ENCODE measurements around the gene FAM3C. TPM values are rescaled to one million over a fixed set of nuclear protein-coding genes. Genes with fewer than 3 reads are reported as not detected.

The FAM3C gene
- total RNA-seq, 1 experiment from 2014 or later: 26.1 TPM

GRCh38 chr7:121393005-121393366, 3.1 kb downstream of the FAM3C start:
- Histone ChIP-seq H3K27me3 (ENCODE audit: low read length) (no peaks in the 10 kb centered on the region), H4K20me1 (ENCODE audit: insufficient read depth, low read depth, low read length) (peaks cover 7% of the 10 kb centered on the region; the same call in 1 of the 2 replicates), H3K79me2 (ENCODE audit: low read length) (peaks cover 54% of the 10 kb centered on the region), H3K9me2 (replicated peaks; ENCODE audit: insufficient read depth, low read length) (no peaks in the 10 kb centered on the region), H3K27ac (ENCODE audit: low read length) (no peak overlapping the region), H3K4me3 (ENCODE audit: low read length) (no peak overlapping the region), H2AFZ (ENCODE audit: low read length) (no peak overlapping the region), H3K9ac (ENCODE audit: low read length) (no peak overlapping the region), H3K9me3 (ENCODE audit: low read length) (no peaks in the 10 kb centered on the region), H3K4me1 (ENCODE audit: low read length) (peaks cover 32% of the 10 kb centered on the region), H3K36me3 (ENCODE audit: insufficient read depth, low read length) (no peaks in the 10 kb centered on the region; the same call in 1 of the 2 replicates), H3K4me2 (ENCODE audit: low read depth, low read length, poor library complexity, severe bottlenecking) (no peak overlapping the region)
- DNase-seq: no peak

- no peak overlapping the region for H3K9ac ChIP-seq (ENCODE audit: low read length)
- H3K4me3 ChIP-seq (ENCODE audit: low read length): no peak overlapping the region
- H3K27ac ChIP-seq (ENCODE audit: low read length): no peak overlapping the region
- peaks cover 59% of the 10 kb centered on the region for H3K79me2 ChIP-seq (ENCODE audit: low read length)
- H4K20me1 ChIP-seq (ENCODE audit: insufficient read depth, low read depth, low read length): peaks cover 11% of the 10 kb centered on the region; the same call in 1 of the 2 replicates
- H3K9me2 ChIP-seq (replicated peaks; ENCODE audit: insufficient read depth, low read length): no peaks in the 10 kb centered on the region
- no peak for DNase-seq
- H2AFZ ChIP-seq (ENCODE audit: low read length): no peak overlapping the region
- H3K4me1 ChIP-seq (ENCODE audit: low read length): peaks cover 32% of the 10 kb centered on the region
- no peaks in the 10 kb centered on the region for H3K27me3 ChIP-seq (ENCODE audit: low read length)
- H3K36me3 ChIP-seq (ENCODE audit: insufficient read depth, low read length): no peaks in the 10 kb centered on the region; the same call in 1 of the 2 replicates
- no peaks in the 10 kb centered on the region for H3K9me3 ChIP-seq (ENCODE audit: low read length)
- no peak overlapping the region for H3K4me2 ChIP-seq (ENCODE audit: low read depth, low read length, poor library complexity, severe bottlenecking)
Observed at GRCh38 chr7:121392277-121393004, 3.7 kb downstream of the FAM3C start.

GRCh38 chr7:121391686-121392085, 4.4 kb downstream of the FAM3C start:
- H3K4me2 ChIP-seq (ENCODE audit: low read depth, low read length, poor library complexity, severe bottlenecking): no peak overlapping the region
- no peak for DNase-seq
- H3K9me2 ChIP-seq (replicated peaks; ENCODE audit: insufficient read depth, low read length): no peaks in the 10 kb centered on the region

GRCh38 chr7:121390617-121391016, 5.5 kb downstream of the FAM3C start:
- H3K36me3 ChIP-seq (ENCODE audit: insufficient read depth, low read length): no peaks in the 10 kb centered on the region; the same call in 1 of the 2 replicates
- no peak overlapping the region for H3K4me2 ChIP-seq (ENCODE audit: low read depth, low read length, poor library complexity, severe bottlenecking)
- peaks cover 75% of the 10 kb centered on the region for H3K79me2 ChIP-seq (ENCODE audit: low read length)
- DNase-seq: no peak
- H3K4me3 ChIP-seq (ENCODE audit: low read length): no peak overlapping the region
- H3K27me3 ChIP-seq (ENCODE audit: low read length): no peaks in the 10 kb centered on the region
- peaks cover 38% of the 10 kb centered on the region for H3K4me1 ChIP-seq (ENCODE audit: low read length)
- H3K9ac ChIP-seq (ENCODE audit: low read length): no peak overlapping the region
- no peak overlapping the region for H3K27ac ChIP-seq (ENCODE audit: low read length)
- H3K9me3 ChIP-seq (ENCODE audit: low read length): no peaks in the 10 kb centered on the region
- peaks cover 18% of the 10 kb centered on the region for H4K20me1 ChIP-seq (ENCODE audit: insufficient read depth, low read depth, low read length)
- H2AFZ ChIP-seq (ENCODE audit: low read length): no peak overlapping the region
- no peaks in the 10 kb centered on the region for H3K9me2 ChIP-seq (replicated peaks; ENCODE audit: insufficient read depth, low read length)

More at GRCh38 chr7:121391686-121392085, 4.4 kb downstream of the FAM3C start:
- Histone ChIP-seq H3K79me2 (ENCODE audit: low read length) (peaks cover 66% of the 10 kb centered on the region), H3K9ac (ENCODE audit: low read length) (no peak overlapping the region), H3K9me3 (ENCODE audit: low read length) (no peaks in the 10 kb centered on the region), H3K36me3 (ENCODE audit: insufficient read depth, low read length) (no peaks in the 10 kb centered on the region; the same call in 1 of the 2 replicates), H3K4me1 (ENCODE audit: low read length) (peaks cover 32% of the 10 kb centered on the region), H2AFZ (ENCODE audit: low read length) (no peak overlapping the region), H3K4me3 (ENCODE audit: low read length) (no peak overlapping the region), H3K27ac (ENCODE audit: low read length) (no peak overlapping the region), H3K27me3 (ENCODE audit: low read length) (no peaks in the 10 kb centered on the region), H4K20me1 (ENCODE audit: insufficient read depth, low read depth, low read length) (peaks cover 13% of the 10 kb centered on the region; the same call in 1 of the 2 replicates)

- H3K27me3 ChIP-seq (ENCODE audit: low read length): no peaks in the 10 kb centered on the region
- H3K27ac ChIP-seq (ENCODE audit: low read length): no peak overlapping the region
- H4K20me1 ChIP-seq (ENCODE audit: insufficient read depth, low read depth, low read length): peaks cover 18% of the 10 kb centered on the region
- H3K9me2 ChIP-seq (replicated peaks; ENCODE audit: insufficient read depth, low read length): no peaks in the 10 kb centered on the region
- no peak overlapping the region for H3K4me3 ChIP-seq (ENCODE audit: low read length)
- H3K9me3 ChIP-seq (ENCODE audit: low read length): no peaks in the 10 kb centered on the region
- no peak for DNase-seq
- no peak overlapping the region for H3K9ac ChIP-seq (ENCODE audit: low read length)
- H3K4me2 ChIP-seq (ENCODE audit: low read depth, low read length, poor library complexity, severe bottlenecking): no peak overlapping the region
- H3K79me2 ChIP-seq (ENCODE audit: low read length): peaks cover 77% of the 10 kb centered on the region
- no peaks in the 10 kb centered on the region; the same call in 1 of the 2 replicates for H3K36me3 ChIP-seq (ENCODE audit: insufficient read depth, low read length)
- no peak overlapping the region for H2AFZ ChIP-seq (ENCODE audit: low read length)
- peaks cover 43% of the 10 kb centered on the region for H3K4me1 ChIP-seq (ENCODE audit: low read length)
Observed at GRCh38 chr7:121390109-121390508, 6.0 kb downstream of the FAM3C start.

- Histone ChIP-seq H3K4me2 (ENCODE audit: low read depth, low read length, poor library complexity, severe bottlenecking) (no peak overlapping the region), H3K9me3 (ENCODE audit: low read length) (no peaks in the 10 kb centered on the region), H3K4me3 (ENCODE audit: low read length) (no peak overlapping the region), H3K4me1 (ENCODE audit: low read length) (peaks cover 40% of the 10 kb centered on the region), H3K27ac (ENCODE audit: low read length) (no peak overlapping the region), H3K9me2 (replicated peaks; ENCODE audit: insufficient read depth, low read length) (no peaks in the 10 kb centered on the region), H3K9ac (ENCODE audit: low read length) (no peak overlapping the region), H4K20me1 (ENCODE audit: insufficient read depth, low read depth, low read length) (peaks cover 18% of the 10 kb centered on the region), H3K36me3 (ENCODE audit: insufficient read depth, low read length) (no peaks in the 10 kb centered on the region), H3K79me2 (ENCODE audit: low read length) (peaks cover 82% of the 10 kb centered on the region), H2AFZ (ENCODE audit: low read length) (no peak overlapping the region), H3K27me3 (ENCODE audit: low read length) (no peaks in the 10 kb centered on the region)
- DNase-seq: no peak
Observed at GRCh38 chr7:121388950-121389349, 7.2 kb downstream of the FAM3C start.

GRCh38 chr7:121385800-121386179, 10.3 kb downstream of the FAM3C start:
- Histone ChIP-seq H3K9me2 (replicated peaks; ENCODE audit: insufficient read depth, low read length) (no peaks in the 10 kb centered on the region), H2AFZ (ENCODE audit: low read length) (no peak overlapping the region), H3K4me2 (ENCODE audit: low read depth, low read length, poor library complexity, severe bottlenecking) (peak overlapping the region; percentile 47), H3K4me3 (ENCODE audit: low read length) (no peak overlapping the region), H3K27me3 (ENCODE audit: low read length) (no peaks in the 10 kb centered on the region), H3K4me1 (ENCODE audit: low read length) (peaks cover 48% of the 10 kb centered on the region), H3K9ac (ENCODE audit: low read length) (no peak overlapping the region), H3K9me3 (ENCODE audit: low read length) (no peaks in the 10 kb centered on the region), H3K36me3 (ENCODE audit: insufficient read depth, low read length) (0 out of 2 replicates have a peak, but pooled peaks cover 4% of the 10 kb centered on the region), H3K27ac (ENCODE audit: low read length) (no peak overlapping the region), H4K20me1 (ENCODE audit: insufficient read depth, low read depth, low read length) (peaks cover 18% of the 10 kb centered on the region), H3K79me2 (ENCODE audit: low read length) (peaks cover 86% of the 10 kb centered on the region)
- peak; percentile 49 for DNase-seq

- Histone ChIP-seq H3K9ac (ENCODE audit: low read length) (no peak overlapping the region), H3K9me3 (ENCODE audit: low read length) (no peaks in the 10 kb centered on the region), H2AFZ (ENCODE audit: low read length) (no peak overlapping the region), H3K79me2 (ENCODE audit: low read length) (peaks cover 85% of the 10 kb centered on the region), H3K4me2 (ENCODE audit: low read depth, low read length, poor library complexity, severe bottlenecking) (peak overlapping the region; percentile 47), H3K9me2 (replicated peaks; ENCODE audit: insufficient read depth, low read length) (no peaks in the 10 kb centered on the region), H3K36me3 (ENCODE audit: insufficient read depth, low read length) (0 out of 2 replicates have a peak, but pooled peaks cover 4% of the 10 kb centered on the region), H3K27ac (ENCODE audit: low read length) (no peak overlapping the region), H4K20me1 (ENCODE audit: insufficient read depth, low read depth, low read length) (peaks cover 18% of the 10 kb centered on the region), H3K4me3 (ENCODE audit: low read length) (no peak overlapping the region), H3K27me3 (ENCODE audit: low read length) (no peaks in the 10 kb centered on the region), H3K4me1 (ENCODE audit: low read length) (peaks cover 45% of the 10 kb centered on the region)
- DNase-seq: no peak
Observed at GRCh38 chr7:121385056-121385799, 10.9 kb downstream of the FAM3C start.
